Large intestine (tissue), 12 donors: ENCODE results near the gene MIR17HG. TPM values are rescaled to one million over a fixed set of nuclear protein-coding genes. Genes with fewer than 3 reads are reported as not detected.
A peak's percentile ranks its signal among the peaks of the same experiment; 100 is the strongest.

Experiments used
- DNase-seq, 2 donors: peaks; one replicate each; pipeline versions ENCODE4 v3.0.0 to v3.0.0-alpha.2; 2013
- H3K27ac ChIP-seq: one replicate; pipeline ENCODE4 v1.5.1; 2013; ENCODE audit warnings: low read length
- H3K27me3 ChIP-seq: 2 replicates; pipeline ENCODE4 v1.6.1; 2013; ENCODE audit warnings: low read length; ENCODE audit not compliant: control insufficient read depth, insufficient read depth
- H3K36me3 ChIP-seq: 2 replicates; pipeline ENCODE4 v1.6.1; 2013; ENCODE audit warnings: low read length; ENCODE audit not compliant: control insufficient read depth, insufficient read depth
- H3K4me1 ChIP-seq: one replicate; pipeline ENCODE4 v1.6.1; 2013; ENCODE audit warnings: low read length; ENCODE audit not compliant: control insufficient read depth, insufficient read depth
- H3K4me3 ChIP-seq: one replicate; pipeline ENCODE4 v1.5.1; 2013; ENCODE audit warnings: low read length
- H3K9me3 ChIP-seq: one replicate; pipeline ENCODE4 v1.6.1; 2013; ENCODE audit warnings: mild to moderate bottlenecking, low read depth, low read length, moderate library complexity; ENCODE audit not compliant: control insufficient read depth
- WGBS: methylation state at CpG from one replicate; pipeline ENCODE4 v1.1.5; 2013; ENCODE audit warnings: low lambda C conversion rate; ENCODE audit not compliant: insufficient coverage; 5-methylcytosine and 5-hydroxymethylcytosine counted together
- long read RNA-seq, 11 donors: transcript quantifications; one replicate each; lab custom pipeline, GENCODE V29; 2026
- polyA plus RNA-seq: library from polyadenylated mRNA; unstranded; fragments of 120-200 nt; gene quantifications from one replicate; pipeline ENCODE4 v1.2.1, GENCODE V29; 2013

MIR17HG gene
- polyA plus RNA-seq = 8.9 TPM
- long read RNA-seq, donor 1, partial matches to known transcripts = 8 of 8 reads
- long read RNA-seq, donor 1, other reads (novel, unspliced or antisense) = 0 of 8 reads
- long read RNA-seq, donor 2 = 0 reads
- long read RNA-seq, donor 3 = 0 reads
- long read RNA-seq, donor 4 = 0 reads
- long read RNA-seq, donor 5, partial matches to known transcripts = 5 of 5 reads
- long read RNA-seq, donor 5, other reads (novel, unspliced or antisense) = 0 of 5 reads
- long read RNA-seq, donor 6 = 0 reads
- long read RNA-seq, donor 7 = 0 reads
- long read RNA-seq, donor 8, partial matches to known transcripts = 10 of 10 reads
- long read RNA-seq, donor 8, other reads (novel, unspliced or antisense) = 0 of 10 reads
- long read RNA-seq, donor 9, partial matches to known transcripts = 6 of 6 reads
- long read RNA-seq, donor 9, other reads (novel, unspliced or antisense) = 0 of 6 reads
- long read RNA-seq, donor 10 = 0 reads
- long read RNA-seq, donor 11 = 0 reads

DNA sequence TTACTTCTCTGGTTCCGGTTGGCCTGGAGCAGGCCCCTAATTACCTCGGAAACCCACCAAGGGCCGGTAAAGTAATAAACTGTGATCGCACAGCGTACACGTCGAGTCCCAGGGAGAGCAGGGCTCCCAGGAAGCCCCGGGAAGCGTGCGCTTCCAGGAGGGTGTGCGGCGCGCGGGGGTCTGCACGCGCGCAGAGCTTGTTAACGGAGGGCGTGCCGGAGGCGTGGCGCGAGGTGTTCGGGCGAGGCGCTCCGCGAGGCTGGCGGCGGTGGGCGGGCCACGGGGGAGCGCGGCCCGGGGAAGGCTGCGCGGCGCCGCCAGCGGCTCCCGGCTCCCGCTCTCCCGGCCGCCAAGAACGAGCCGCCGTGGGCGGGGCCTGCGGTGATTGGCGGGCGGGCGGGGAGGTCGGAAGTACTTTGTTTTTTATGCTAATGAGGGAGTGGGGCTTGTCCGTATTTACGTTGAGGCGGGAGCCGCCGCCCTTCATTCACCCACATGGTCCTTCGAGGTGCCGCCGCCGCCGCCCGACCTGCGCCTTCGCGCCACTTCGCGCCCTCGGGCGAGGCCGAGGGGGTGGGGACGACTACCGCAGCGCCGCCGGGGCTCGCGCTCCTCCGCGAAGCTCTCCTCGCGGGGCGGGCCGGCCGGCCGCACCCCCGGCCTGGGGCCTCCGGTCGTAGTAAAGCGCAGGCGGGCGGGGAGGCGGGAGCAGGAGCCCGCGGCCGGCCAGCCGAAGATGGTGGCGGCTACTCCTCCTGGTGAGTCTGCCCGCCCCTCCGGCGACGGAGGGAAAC, at the start of gene MIR17HG:
Gene MIR17HG (plus strand): TSS at position 486 of the 794 bp plus-strand sequence.
- peaks cover 14% of the 10 kb centered on the region for H3K36me3 ChIP-seq
- H3K27ac ChIP-seq = peak within 1 kb of the TSS; percentile 83
- no peaks in the 10 kb centered on the region for H3K9me3 ChIP-seq
- H3K27me3 ChIP-seq = no peaks in the 10 kb centered on the region
- H3K4me3 ChIP-seq = peak within 1 kb of the TSS; percentile 70
- WGBS = no CpG with 5 or more reads among the region's 103 CpGs
- peaks cover 10% of the 10 kb centered on the region for H3K4me1 ChIP-seq
- peak; percentile 90 to 97 for DNase-seq

DNA sequence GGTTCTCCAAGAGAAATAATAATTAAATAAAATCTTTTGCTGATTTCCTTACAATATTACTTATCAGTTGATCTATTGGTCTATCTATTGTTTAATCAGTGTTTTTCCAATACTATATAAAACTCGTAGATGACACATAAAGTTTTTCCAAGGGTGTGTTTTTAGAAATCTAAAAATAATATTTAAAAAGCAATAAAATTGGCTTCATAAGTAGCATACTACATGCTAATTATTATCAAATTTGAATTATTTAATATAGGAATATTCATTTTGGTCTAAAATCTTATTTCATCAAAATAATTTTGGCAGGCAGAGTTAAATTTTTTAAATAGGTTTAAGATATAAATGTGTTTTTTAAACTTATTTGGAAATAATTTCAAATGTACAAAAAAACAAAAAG, 49.4 kb upstream of the MIR17HG start:
- Histone ChIP-seq H3K27ac (no peak overlapping the region), H3K4me1 (peaks cover 5% of the 10 kb centered on the region), H3K36me3 (no peaks in the 10 kb centered on the region), H3K4me3 (no peak overlapping the region), H3K27me3 (no peaks in the 10 kb centered on the region), H3K9me3 (no peaks in the 10 kb centered on the region)
- no peak for DNase-seq
- WGBS = no CpG with 5 or more reads among the region's 1 CpG

- DNase-seq = no peak
- Histone ChIP-seq H3K27me3 (no peaks in the 10 kb centered on the region), H3K4me3 (no peak overlapping the region), H3K36me3 (no peaks in the 10 kb centered on the region), H3K27ac (no peak overlapping the region), H3K4me1 (no peaks in the 10 kb centered on the region), H3K9me3 (no peaks in the 10 kb centered on the region)
- WGBS = 80% methylated on average over 1 of the region's 1 CpG
These were observed 45.4 kb upstream of the MIR17HG start for GRCh38 chr13:91302111-91302510.

DNA sequence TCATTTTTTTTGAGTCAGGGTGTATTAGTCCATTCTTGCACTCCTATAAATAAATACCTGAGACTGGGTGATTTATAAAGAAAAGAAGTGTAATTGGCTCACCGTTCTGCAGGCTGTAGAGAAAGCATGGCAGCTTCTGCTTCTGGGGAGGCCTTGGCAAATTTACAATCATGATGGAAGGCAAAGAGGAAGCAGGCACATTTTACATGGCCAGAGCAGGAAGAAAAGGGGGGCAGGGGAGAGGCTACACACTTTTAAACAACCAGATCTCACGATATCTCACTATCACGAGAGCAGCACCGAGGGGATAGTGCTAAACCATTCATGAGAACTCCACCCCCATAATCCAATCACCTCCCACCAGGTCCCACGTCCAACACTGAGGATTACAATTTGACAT, 44.5 kb upstream of the MIR17HG start:
- no peak overlapping the region for H3K4me3 ChIP-seq
- H3K9me3 ChIP-seq = no peaks in the 10 kb centered on the region
- H3K27me3 ChIP-seq = no peaks in the 10 kb centered on the region
- no peaks in the 10 kb centered on the region for H3K36me3 ChIP-seq
- H3K4me1 ChIP-seq = no peaks in the 10 kb centered on the region
- H3K27ac ChIP-seq = no peak overlapping the region
- DNase-seq = no peak
- 100% methylated on average over 1 of the region's 5 CpGs for WGBS

GRCh38 chr13:91304741-91305140, 42.7 kb upstream of the MIR17HG start:
- no peak overlapping the region for H3K4me3 ChIP-seq
- no peaks in the 10 kb centered on the region for H3K36me3 ChIP-seq
- H3K27me3 ChIP-seq = no peaks in the 10 kb centered on the region
- H3K4me1 ChIP-seq = no peaks in the 10 kb centered on the region
- DNase-seq = no peak
- 80% methylated on average over 1 of the region's 2 CpGs for WGBS
- H3K9me3 ChIP-seq = no peaks in the 10 kb centered on the region
- no peak overlapping the region for H3K27ac ChIP-seq

GRCh38 chr13:91305652-91306051, 41.8 kb upstream of the MIR17HG start:
- whole genome bisulfite sequencing = no CpG with 5 or more reads among the region's 1 CpG
- no peak overlapping the region for H3K27ac ChIP-seq
- H3K9me3 ChIP-seq = no peaks in the 10 kb centered on the region
- no peaks in the 10 kb centered on the region for H3K4me1 ChIP-seq
- no peak overlapping the region for H3K4me3 ChIP-seq
- no peaks in the 10 kb centered on the region for H3K36me3 ChIP-seq
- H3K27me3 ChIP-seq = no peaks in the 10 kb centered on the region
- no peak for DNase-seq

DNA sequence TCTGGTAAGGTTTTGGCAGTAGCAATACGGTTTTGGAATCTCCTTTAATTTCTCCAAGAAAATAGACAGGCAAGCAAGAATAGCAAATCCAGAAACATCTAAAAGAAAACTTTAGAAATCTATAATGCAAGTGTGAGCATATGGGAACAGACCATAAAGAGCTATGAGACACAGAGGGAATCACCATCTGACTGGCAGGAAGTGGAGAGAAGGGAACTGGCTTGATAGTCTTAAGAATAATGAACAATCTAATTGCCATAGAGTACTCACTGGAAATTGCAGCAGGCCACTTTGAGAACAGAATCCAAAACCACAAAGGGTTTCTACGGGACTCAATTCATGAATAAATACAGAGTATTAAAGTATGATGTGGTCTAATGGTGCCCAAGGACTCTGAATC, 39.6 kb upstream of the MIR17HG start:
- Histone ChIP-seq H3K27ac (no peak overlapping the region), H3K27me3 (no peaks in the 10 kb centered on the region), H3K36me3 (no peaks in the 10 kb centered on the region), H3K9me3 (no peaks in the 10 kb centered on the region), H3K4me1 (no peaks in the 10 kb centered on the region), H3K4me3 (no peak overlapping the region)
- no peak for DNase-seq
- WGBS = 92% methylated on average over 2 of the region's 2 CpGs

DNA sequence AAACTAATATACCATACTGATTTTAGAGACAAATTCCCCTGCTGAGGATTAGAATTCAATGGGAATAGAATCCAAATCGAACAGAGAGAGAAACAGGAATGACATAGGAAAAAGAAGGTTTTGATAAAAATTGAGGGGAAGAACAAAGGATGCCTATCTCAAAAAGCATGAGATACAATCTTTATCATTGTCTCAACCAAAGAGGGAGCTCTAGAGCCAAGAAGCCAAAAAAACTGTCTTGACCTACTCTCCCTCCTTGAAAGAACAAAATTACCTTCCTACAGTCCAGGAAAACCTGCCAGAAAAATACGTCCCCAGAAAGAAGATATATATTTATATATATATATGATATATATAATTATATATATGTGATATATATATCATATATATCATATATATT, 39.2 kb upstream of the MIR17HG start:
- Histone ChIP-seq H3K27me3 (no peaks in the 10 kb centered on the region), H3K9me3 (no peaks in the 10 kb centered on the region), H3K4me3 (no peak overlapping the region), H3K36me3 (no peaks in the 10 kb centered on the region), H3K4me1 (no peaks in the 10 kb centered on the region), H3K27ac (no peak overlapping the region)
- DNase-seq = no peak
- 50% methylated on average over 1 of the region's 2 CpGs for WGBS

DNA sequence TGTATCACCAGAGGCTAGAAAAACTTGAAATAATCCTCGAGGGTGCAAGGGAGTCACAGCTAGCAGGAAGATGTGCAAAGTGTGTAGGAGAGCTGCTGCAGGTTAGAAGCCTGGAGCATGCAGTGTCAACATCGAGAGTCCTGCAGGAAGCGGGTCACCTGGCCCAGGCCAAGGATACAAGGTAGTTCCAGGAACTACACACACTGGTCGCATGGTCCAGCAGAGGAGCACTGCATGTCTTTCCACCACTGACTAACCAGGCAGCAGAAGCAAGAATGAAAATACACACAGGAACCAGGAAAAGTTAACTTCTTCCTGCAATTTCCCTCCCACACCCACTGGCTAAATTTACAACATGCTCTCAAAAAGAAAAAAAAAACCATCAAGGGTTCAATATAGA, 36.0 kb upstream of the MIR17HG start:
- no peak overlapping the region for H3K27ac ChIP-seq
- no peak for DNase-seq
- no peaks in the 10 kb centered on the region for H3K4me1 ChIP-seq
- no peak overlapping the region for H3K4me3 ChIP-seq
- no CpG with 5 or more reads among the region's 4 CpGs for WGBS
- H3K27me3 ChIP-seq = no peaks in the 10 kb centered on the region
- H3K9me3 ChIP-seq = no peaks in the 10 kb centered on the region
- no peaks in the 10 kb centered on the region for H3K36me3 ChIP-seq

GRCh38 chr13:91312324-91312723, 35.2 kb upstream of the MIR17HG start:
- DNase-seq = no peak
- Histone ChIP-seq H3K36me3 (no peaks in the 10 kb centered on the region), H3K4me3 (no peak overlapping the region), H3K27me3 (no peaks in the 10 kb centered on the region), H3K27ac (no peak overlapping the region), H3K9me3 (no peaks in the 10 kb centered on the region), H3K4me1 (no peaks in the 10 kb centered on the region)
- WGBS = 71% methylated on average over 2 of the region's 3 CpGs
